ENCODE measurements around the gene UBXN1.

UBXN1 gene

GRCh38 chr11:62671608-62672389 lies 7.1 kb downstream of the UBXN1 start, which contains the start of the genes LBHD1 and UQCC3:
TSS of gene LBHD1 (minus strand) at chr11:62672267. CDS start at chr11:62670031, 2,236 bp downstream.
TSS of gene UQCC3 (plus strand) at chr11:62671673. CDS start at chr11:62671746, 73 bp downstream.
- H3K4me3 ChIP-seq (ENCODE audit: low read depth, low read length) = peak within 1 kb of the TSS; percentile 95
- no peak for TF ChIP-seq CTCF (IDR thresholded peaks at IDR 0.05; ENCODE audit: borderline replicate concordance, insufficient read depth, low read depth, low read length)

- no peak for TF ChIP-seq CTCF (IDR thresholded peaks at IDR 0.05; ENCODE audit: borderline replicate concordance, insufficient read depth, low read depth, low read length)
- peak overlapping the region; percentile 95 for H3K4me3 ChIP-seq (ENCODE audit: low read depth, low read length)
These were observed 7.7 kb downstream of the UBXN1 start for GRCh38 chr11:62671236-62671607.

- no peak overlapping the region for H3K4me3 ChIP-seq (ENCODE audit: low read depth, low read length)
- TF ChIP-seq CTCF (IDR thresholded peaks at IDR 0.05; ENCODE audit: borderline replicate concordance, insufficient read depth, low read depth, low read length) = no peak
These were observed 9.3 kb downstream of the UBXN1 start for GRCh38 chr11:62669420-62670161.

- no peak for TF ChIP-seq CTCF (IDR thresholded peaks at IDR 0.05; ENCODE audit: borderline replicate concordance, insufficient read depth, low read depth, low read length)
- no peak overlapping the region for H3K4me3 ChIP-seq (ENCODE audit: low read depth, low read length)
These were observed 11.4 kb downstream of the UBXN1 start for GRCh38 chr11:62667460-62667859.

- H3K4me3 ChIP-seq (ENCODE audit: low read depth, low read length) = peak overlapping the region; percentile 68
- TF ChIP-seq CTCF (IDR thresholded peaks at IDR 0.05; ENCODE audit: borderline replicate concordance, insufficient read depth, low read depth, low read length) = no peak
These were observed 12.5 kb downstream of the UBXN1 start for GRCh38 chr11:62666259-62666926.

GRCh38 chr11:62665599-62666258 lies 13.1 kb downstream of the UBXN1 start:
- TF ChIP-seq CTCF (IDR thresholded peaks at IDR 0.05; ENCODE audit: borderline replicate concordance, insufficient read depth, low read depth, low read length) = no peak
- peak overlapping the region; percentile 68 for H3K4me3 ChIP-seq (ENCODE audit: low read depth, low read length)

All from GM12875 (cell line).